ENCODE measurements around the gene CCNI2.
A peak's percentile ranks its signal among the peaks of the same experiment; 100 is the strongest.

Gene CCNI2

GRCh38 chr5:132750471-132751230 lies 3.4 kb downstream of the CCNI2 start:
- no peak for DNase-seq

- DNase-seq, result no peak
Measured at GRCh38 chr5:132751444-132751843, 4.2 kb downstream of the CCNI2 start.

GRCh38 chr5:132751971-132752580 lies 4.8 kb downstream of the CCNI2 start:
- DNase-seq, result no peak

- DNase-seq, result no peak
Measured at GRCh38 chr5:132752581-132753125, 5.4 kb downstream of the CCNI2 start.

GRCh38 chr5:132753135-132753987 lies 6.1 kb downstream of the CCNI2 start:
- peak; percentile 10 for DNase-seq

- DNase-seq, result no peak
Measured at GRCh38 chr5:132754111-132754510, 6.9 kb downstream of the CCNI2 start.

GRCh38 chr5:132754947-132755346 lies 7.7 kb downstream of the CCNI2 start:
- DNase-seq, result no peak

GRCh38 chr5:132756542-132756941 lies 9.3 kb downstream of the CCNI2 start:
- no peak for DNase-seq

- no peak for DNase-seq
Measured at GRCh38 chr5:132758451-132758850, 11.2 kb downstream of the CCNI2 start.

- no peak for DNase-seq
Measured at GRCh38 chr5:132759114-132760048, 12.2 kb downstream of the CCNI2 start.

GRCh38 chr5:132760049-132760420 lies 12.8 kb downstream of the CCNI2 start:
- no peak for DNase-seq

- DNase-seq, result no peak
Measured at GRCh38 chr5:132760601-132761317, 13.5 kb downstream of the CCNI2 start.

GRCh38 chr5:132761321-132762240 lies 14.4 kb downstream of the CCNI2 start:
- DNase-seq, result no peak

- no peak for DNase-seq
Measured at GRCh38 chr5:132762246-132763000, 15.2 kb downstream of the CCNI2 start.

- no peak for DNase-seq
Measured at GRCh38 chr5:132763181-132764036, 16.2 kb downstream of the CCNI2 start.

- DNase-seq, result no peak
Measured at GRCh38 chr5:132764051-132764450, 16.8 kb downstream of the CCNI2 start.

GRCh38 chr5:132764671-132765238 lies 17.5 kb downstream of the CCNI2 start:
- no peak for DNase-seq

- DNase-seq, result no peak
Measured at GRCh38 chr5:132765311-132766019, 18.2 kb downstream of the CCNI2 start.
